Choroid plexus epithelial cell (primary cell): ENCODE data around the gene CLEC11A.

Source experiments
- DNase-seq: peaks from one replicate; pipeline ENCODE4 v3.0.0-alpha.2; 2010; ENCODE audit warnings: low read depth
- H3K4me3 ChIP-seq: 2 replicates; pipeline ENCODE4 v1.5.1; 2011; ENCODE audit warnings: low read depth, mild to moderate bottlenecking, control low read depth, low read length, moderate library complexity
- TF ChIP-seq, protein P1 (sequence below): conservative IDR thresholded peaks from 2 replicates; pipeline ENCODE4 v1.5.1; 2011; ENCODE audit warnings: low read depth, mild to moderate bottlenecking, control low read depth, inconsistent platforms, low read length, moderate library complexity

The CLEC11A gene

DNA sequence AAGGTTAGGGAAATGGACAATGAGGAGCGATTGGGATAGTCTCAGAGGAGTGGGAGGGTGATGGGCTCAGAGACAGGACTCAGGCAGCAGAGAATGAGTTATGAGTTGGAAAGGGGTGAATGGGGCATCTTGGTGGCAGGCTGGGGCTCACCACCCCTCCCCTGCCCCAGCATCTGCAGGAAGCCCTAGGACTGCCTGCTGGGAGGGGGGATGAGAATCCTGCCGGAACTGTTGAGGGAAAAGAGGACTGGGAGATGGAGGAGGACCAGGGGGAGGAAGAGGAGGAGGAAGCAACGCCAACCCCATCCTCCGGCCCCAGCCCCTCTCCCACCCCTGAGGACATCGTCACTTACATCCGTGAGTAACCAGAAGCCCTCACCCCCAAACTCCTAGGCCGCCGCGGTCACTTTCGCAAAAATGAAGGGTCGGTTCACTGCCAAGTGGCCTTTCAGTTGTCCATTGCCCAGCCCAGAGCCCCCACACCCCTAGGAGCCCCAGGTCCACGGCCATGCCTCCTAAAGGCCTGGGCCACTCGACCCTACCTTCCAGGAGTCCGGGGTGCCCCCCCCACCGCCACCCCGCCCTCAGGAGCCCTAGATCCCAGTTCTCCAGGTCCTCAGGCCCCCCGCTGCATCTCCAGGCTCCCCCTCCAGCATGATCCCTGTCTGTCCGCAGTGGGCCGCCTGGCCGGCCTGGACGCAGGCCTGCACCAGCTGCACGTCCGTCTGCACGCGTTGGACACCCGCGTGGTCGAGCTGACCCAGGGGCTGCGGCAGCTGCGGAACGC, 764 bp downstream of the CLEC11A start:
- DNase-seq, result no peak
- TF ChIP-seq, protein P1, sequence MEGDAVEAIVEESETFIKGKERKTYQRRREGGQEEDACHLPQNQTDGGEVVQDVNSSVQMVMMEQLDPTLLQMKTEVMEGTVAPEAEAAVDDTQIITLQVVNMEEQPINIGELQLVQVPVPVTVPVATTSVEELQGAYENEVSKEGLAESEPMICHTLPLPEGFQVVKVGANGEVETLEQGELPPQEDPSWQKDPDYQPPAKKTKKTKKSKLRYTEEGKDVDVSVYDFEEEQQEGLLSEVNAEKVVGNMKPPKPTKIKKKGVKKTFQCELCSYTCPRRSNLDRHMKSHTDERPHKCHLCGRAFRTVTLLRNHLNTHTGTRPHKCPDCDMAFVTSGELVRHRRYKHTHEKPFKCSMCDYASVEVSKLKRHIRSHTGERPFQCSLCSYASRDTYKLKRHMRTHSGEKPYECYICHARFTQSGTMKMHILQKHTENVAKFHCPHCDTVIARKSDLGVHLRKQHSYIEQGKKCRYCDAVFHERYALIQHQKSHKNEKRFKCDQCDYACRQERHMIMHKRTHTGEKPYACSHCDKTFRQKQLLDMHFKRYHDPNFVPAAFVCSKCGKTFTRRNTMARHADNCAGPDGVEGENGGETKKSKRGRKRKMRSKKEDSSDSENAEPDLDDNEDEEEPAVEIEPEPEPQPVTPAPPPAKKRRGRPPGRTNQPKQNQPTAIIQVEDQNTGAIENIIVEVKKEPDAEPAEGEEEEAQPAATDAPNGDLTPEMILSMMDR, result no peak
- H3K4me3 ChIP-seq, result peak overlapping the region; percentile 60

DNA sequence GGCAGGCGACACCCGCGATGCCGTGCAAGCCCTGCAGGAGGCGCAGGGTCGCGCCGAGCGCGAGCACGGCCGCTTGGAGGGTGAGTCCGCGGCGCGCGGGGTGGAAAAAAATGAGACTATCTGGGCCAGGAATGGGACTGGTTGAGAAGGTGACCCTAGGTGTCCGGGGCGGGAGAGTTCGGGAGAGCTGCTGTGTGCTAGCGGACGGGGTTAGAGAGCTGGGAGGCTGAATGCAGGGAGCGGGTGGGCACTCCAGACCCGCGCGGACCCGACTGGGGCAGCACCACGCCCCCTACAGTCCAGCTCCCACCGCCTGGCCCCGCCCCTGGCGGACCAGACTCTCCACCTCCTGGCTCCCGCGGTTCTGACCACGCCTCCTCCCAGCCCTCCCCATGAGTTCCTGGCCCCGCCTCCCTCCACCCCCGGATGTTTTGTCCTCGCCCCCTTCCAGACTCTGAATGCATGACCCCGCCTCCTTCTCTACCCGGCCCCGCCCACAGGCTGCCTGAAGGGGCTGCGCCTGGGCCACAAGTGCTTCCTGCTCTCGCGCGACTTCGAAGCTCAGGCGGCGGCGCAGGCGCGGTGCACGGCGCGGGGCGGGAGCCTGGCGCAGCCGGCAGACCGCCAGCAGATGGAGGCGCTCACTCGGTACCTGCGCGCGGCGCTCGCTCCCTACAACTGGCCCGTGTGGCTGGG, 1.5 kb downstream of the CLEC11A start:
- peak; percentile 98 for DNase-seq
- TF ChIP-seq, protein P1, result peak; percentile 44
- peak overlapping the region; percentile 67 for H3K4me3 ChIP-seq

DNA sequence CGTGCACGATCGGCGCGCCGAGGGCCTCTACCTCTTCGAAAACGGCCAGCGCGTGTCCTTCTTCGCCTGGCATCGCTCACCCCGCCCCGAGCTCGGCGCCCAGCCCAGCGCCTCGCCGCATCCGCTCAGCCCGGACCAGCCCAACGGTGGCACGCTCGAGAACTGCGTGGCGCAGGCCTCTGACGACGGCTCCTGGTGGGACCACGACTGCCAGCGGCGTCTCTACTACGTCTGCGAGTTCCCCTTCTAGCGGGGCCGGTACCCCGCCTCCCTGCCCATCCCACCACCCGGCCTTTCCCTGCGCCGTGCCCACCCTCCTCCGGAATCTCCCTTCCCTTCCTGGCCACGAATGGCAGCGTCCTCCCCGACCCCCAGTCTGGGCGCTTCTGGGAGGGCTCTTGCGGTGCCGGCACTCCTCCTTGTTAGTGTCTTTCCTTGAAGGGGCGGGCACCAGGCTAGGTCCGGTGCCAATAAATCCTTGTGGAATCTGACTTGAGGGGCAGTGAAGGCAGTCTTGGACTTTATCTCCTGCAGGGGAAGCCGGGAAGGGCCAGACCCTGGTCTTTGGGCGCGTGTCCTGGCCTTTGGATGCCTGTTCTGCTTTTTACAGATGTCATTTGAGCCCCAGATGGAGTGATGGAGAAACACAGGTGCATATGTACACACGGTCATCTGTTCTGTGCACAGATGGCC, 2.2 kb downstream of the CLEC11A start:
- no peak for DNase-seq
- TF ChIP-seq, protein P1, result no peak
- peak overlapping the region; percentile 67 for H3K4me3 ChIP-seq

DNA sequence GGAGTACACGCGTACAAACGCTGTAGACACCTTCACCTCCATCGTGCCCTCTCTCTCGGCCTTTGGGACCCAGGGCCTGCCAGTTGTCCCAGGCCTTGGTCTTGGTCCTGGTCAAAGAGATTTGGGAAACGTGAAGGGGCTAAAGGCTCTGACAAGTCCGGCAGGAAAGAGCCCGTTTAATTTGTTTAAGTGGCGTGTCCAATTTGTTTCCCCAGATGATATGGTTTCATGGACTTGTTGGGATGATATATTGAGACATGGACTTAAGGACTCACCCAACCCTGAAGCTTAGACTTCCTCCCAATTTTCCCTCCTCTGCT, 2.7 kb downstream of the CLEC11A start:
- DNase-seq, result no peak
- H3K4me3 ChIP-seq, result peak overlapping the region; percentile 67
- TF ChIP-seq, protein P1, result no peak

DNA sequence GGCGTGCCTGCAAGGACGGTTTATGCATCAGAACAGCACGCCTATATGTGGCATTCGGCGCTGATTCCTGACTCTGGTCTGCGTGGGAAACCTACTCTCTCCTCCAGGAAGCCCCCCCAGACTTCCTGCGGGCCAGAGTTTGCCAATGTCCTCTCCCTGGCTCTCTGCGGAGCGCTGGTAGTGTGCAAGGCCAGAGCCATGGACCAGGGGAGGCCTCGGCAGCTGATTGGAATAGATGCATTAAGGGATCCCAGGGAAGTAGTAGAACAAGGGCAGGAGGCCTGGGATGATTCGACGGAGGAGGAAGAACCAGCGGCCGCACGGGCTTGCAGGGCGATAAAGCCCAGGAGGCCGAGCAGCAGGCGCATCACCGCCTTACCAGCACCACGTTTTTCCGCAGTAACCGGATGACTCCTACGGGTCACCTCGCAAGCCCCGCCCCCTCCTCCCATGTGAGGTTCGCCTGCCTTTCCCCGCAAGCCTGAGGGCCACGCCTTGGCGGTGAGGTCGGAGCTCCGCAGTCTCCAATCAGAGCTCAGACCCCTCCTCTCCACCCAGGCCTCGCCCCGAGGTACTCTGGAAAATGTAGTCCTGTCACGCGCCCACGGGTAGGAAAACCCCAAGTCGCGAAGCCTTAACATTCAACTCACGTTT, 5.0 kb downstream of the CLEC11A start:
- H3K4me3 ChIP-seq, result no peak overlapping the region
- TF ChIP-seq, protein P1, result no peak
- peak; percentile 56 for DNase-seq

DNA sequence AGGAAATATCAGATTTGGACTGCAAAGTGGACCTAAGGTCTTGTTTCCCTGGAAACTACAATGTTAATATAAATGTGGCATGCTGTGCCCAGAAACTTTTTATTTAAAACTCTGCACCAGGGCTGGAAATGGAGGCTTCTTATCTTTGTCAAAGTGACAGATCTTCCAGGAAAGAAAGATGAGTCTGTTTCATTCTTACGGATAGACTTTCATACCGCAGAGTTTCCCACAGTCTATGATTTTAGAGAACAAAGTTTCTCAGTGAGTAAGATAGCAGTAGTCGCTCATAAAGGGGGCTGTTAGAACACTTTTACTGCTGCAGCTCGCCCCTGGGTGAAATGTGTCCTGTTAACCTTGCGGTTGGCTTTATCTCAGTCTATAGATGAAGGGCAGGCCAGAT, 6.7 kb downstream of the CLEC11A start:
- H3K4me3 ChIP-seq, result no peak overlapping the region
- TF ChIP-seq, protein P1, result no peak
- no peak for DNase-seq
